Keratinocyte (primary cell): ENCODE results near the gene RRAD.
"Not testable (repeated sequence)": the region's sequence is repeated elsewhere in the genome, so short reads cannot be mapped to it uniquely, and the experiment has no call there.

Experiments used
- CTCF ChIP-seq, 3 experiments: IDR thresholded peaks in 1 of 3; conservative IDR thresholded peaks in 1 of 3; optimal IDR thresholded peaks in 1 of 3; 2 replicates in 2 of 3; 3 replicates in 1 of 3; pipeline versions ENCODE3 to v1.5.1; 2011; ENCODE audit warnings: low read length in 3 of 3, mild to moderate bottlenecking in 3 of 3, moderate library complexity in 2 of 3, control low read depth in 1 of 3, inconsistent platforms in 1 of 3; ENCODE audit not compliant: insufficient read depth in 2 of 3; ENCODE audit errors: extremely low read depth in 1 of 3
- EZH2 ChIP-seq: IDR thresholded peaks from one replicate; pipeline ENCODE4 v1.6.1; 2012; ENCODE audit warnings: inconsistent platforms, mild to moderate bottlenecking, low read length, moderate library complexity

DNA sequence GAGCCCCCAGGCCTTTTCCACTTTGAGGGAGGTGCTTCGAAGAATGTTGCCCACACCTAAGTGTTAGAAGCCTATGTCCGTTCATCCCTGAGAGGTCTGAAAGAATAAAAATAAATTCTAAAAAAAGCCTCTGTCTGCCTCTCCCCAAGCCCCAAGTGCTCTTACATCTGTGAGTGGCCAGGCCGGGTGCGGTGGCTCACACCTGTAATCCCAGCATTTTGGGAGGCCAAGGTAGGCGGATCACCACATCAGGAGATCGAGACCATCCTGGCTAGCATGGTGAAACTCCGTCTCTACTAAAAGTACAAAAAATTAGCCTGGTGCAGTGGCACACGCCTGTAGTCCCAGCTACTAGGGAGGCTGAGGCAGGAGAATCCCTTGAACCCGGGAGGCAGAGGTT, 19.6 kb upstream of the RRAD start:
- TF ChIP-seq CTCF (optimal IDR thresholded peaks at IDR 0.05 in 1 of 3, IDR thresholded peaks at IDR 0.05 in 1 of 3, conservative IDR thresholded peaks at IDR 0.05 in 1 of 3; ENCODE audit: extremely low read depth in 1 of 3, insufficient read depth in 2 of 3, low read length in 3 of 3); EZH2: not testable (repeated sequence)
